Astrocyte (in vitro differentiated cells and primary cell): ENCODE results near the gene PPP1R12B. TPM values are rescaled to one million over a fixed set of nuclear protein-coding genes. Genes with fewer than 3 reads are reported as not detected.
"Not testable (repeated sequence)": the region's sequence is repeated elsewhere in the genome, so short reads cannot be mapped to it uniquely, and the experiment has no call there.

Experiments
- DNase-seq: peaks from one replicate; pipeline ENCODE4 v3.0.0-alpha.2; 2010; ENCODE audit warnings: low read depth
- FAIRE-seq: peaks from 2 replicates; lab custom pipeline; 2011; peaks lifted over from hg19 to GRCh38; lab: Jason Lieb, UNC
- H2AFZ ChIP-seq: 2 replicates; pipeline ENCODE4 v1.6.0; 2012; ENCODE audit warnings: low read depth, low read length, inconsistent platforms
- H3K27ac ChIP-seq: 2 replicates; pipeline ENCODE4 v1.5.1; 2011; ENCODE audit warnings: low read depth, low read length, inconsistent platforms
- H3K27me3 ChIP-seq: 2 replicates; pipeline ENCODE4 v1.6.0; 2011; ENCODE audit warnings: low read length, inconsistent platforms; ENCODE audit not compliant: insufficient read depth
- H3K36me3 ChIP-seq: 2 replicates; pipeline ENCODE4 v1.5.1; 2011; ENCODE audit warnings: low read length, inconsistent platforms; ENCODE audit not compliant: insufficient read depth
- H3K4me1 ChIP-seq: 2 replicates; pipeline ENCODE4 v1.5.1; 2011; ENCODE audit warnings: low read length, inconsistent platforms; ENCODE audit not compliant: insufficient read depth
- H3K4me2 ChIP-seq: 2 replicates; pipeline ENCODE4 v1.6.0; 2012; ENCODE audit warnings: low read length, inconsistent platforms
- H3K4me3 ChIP-seq: 2 replicates; pipeline ENCODE4 v1.5.1; 2011; ENCODE audit warnings: low read depth, mild to moderate bottlenecking, low read length, inconsistent platforms; ENCODE audit not compliant: insufficient read depth
- H3K79me2 ChIP-seq: 2 replicates; pipeline ENCODE4 v1.6.0; 2012; ENCODE audit warnings: mild to moderate bottlenecking, low read length, inconsistent platforms; ENCODE audit not compliant: insufficient read depth
- H3K9ac ChIP-seq: 2 replicates; pipeline ENCODE4 v1.6.0; 2012; ENCODE audit warnings: mild to moderate bottlenecking, low read length, inconsistent platforms
- H3K9me3 ChIP-seq: 2 replicates; pipeline ENCODE4 v1.5.1; 2012; ENCODE audit warnings: low read depth, mild to moderate bottlenecking, low read length, inconsistent platforms; ENCODE audit not compliant: insufficient read depth
- H4K20me1 ChIP-seq: 2 replicates; pipeline ENCODE4 v1.6.0; 2012; ENCODE audit warnings: low read length, inconsistent platforms; ENCODE audit not compliant: insufficient read depth
- H3K27ac Mint-ChIP-seq: one replicate; pipeline ENCODE4 v1.8.0; 2021; ENCODE audit warnings: mild to moderate bottlenecking, mixed read lengths; ENCODE audit not compliant: unreplicated experiment
- H3K27me3 Mint-ChIP-seq: one replicate; pipeline ENCODE4 v1.8.0; 2021; ENCODE audit warnings: low read depth, mixed read lengths; ENCODE audit not compliant: unreplicated experiment
- H3K36me3 Mint-ChIP-seq: one replicate; pipeline ENCODE4 v1.8.0; 2021; ENCODE audit warnings: low read depth, mixed read lengths; ENCODE audit not compliant: unreplicated experiment
- H3K4me1 Mint-ChIP-seq: one replicate; pipeline ENCODE4 v1.8.0; 2021; ENCODE audit warnings: low read depth, mixed read lengths; ENCODE audit not compliant: unreplicated experiment
- H3K4me3 Mint-ChIP-seq: one replicate; pipeline ENCODE4 v1.8.0; 2021; ENCODE audit warnings: mild to moderate bottlenecking, moderate library complexity, mixed read lengths; ENCODE audit not compliant: unreplicated experiment
- H3K9me3 Mint-ChIP-seq: one replicate; pipeline ENCODE4 v1.8.0; 2021; ENCODE audit warnings: mild to moderate bottlenecking, mixed read lengths; ENCODE audit not compliant: unreplicated experiment
- EZH2 ChIP-seq: IDR thresholded peaks from 2 replicates; pipeline ENCODE4 v1.6.1; 2012; ENCODE audit warnings: mild to moderate bottlenecking, low read length, inconsistent platforms; ENCODE audit not compliant: insufficient read depth
- total RNA-seq: library from RNA; stranded (reverse); gene quantifications from 2 replicates; pipeline ENCODE4 v1.2.1, GENCODE V29; 2021
- TF ChIP-seq, protein P1 (sequence below): IDR thresholded peaks from 2 replicates; pipeline ENCODE4 v1.5.1; 2011; ENCODE audit warnings: low read depth, mild to moderate bottlenecking, inconsistent platforms, low read length, moderate library complexity; ENCODE audit not compliant: insufficient read depth

PPP1R12B gene
- total RNA-seq, 1 donor from 2014 or later, result 12.2 TPM

- H3K9me3 ChIP-seq, H3K27ac Mint-ChIP-seq, H3K27me3 ChIP-seq, H4K20me1 ChIP-seq, H3K9ac ChIP-seq, H3K9me3 Mint-ChIP-seq, DNase-seq, H3K4me2 ChIP-seq, FAIRE-seq, H3K79me2 ChIP-seq, H3K4me1 ChIP-seq, H2AFZ ChIP-seq, H3K36me3 Mint-ChIP-seq, H3K4me3 Mint-ChIP-seq, H3K36me3 ChIP-seq, H3K27me3 Mint-ChIP-seq, H3K4me3 ChIP-seq, H3K27ac ChIP-seq: not testable (repeated sequence)
- peaks cover 11% of the 10 kb centered on the region for H3K4me1 Mint-ChIP-seq
Measured at GRCh38 chr1:202528096-202528722, 179.7 kb downstream of the PPP1R12B start.

DNA sequence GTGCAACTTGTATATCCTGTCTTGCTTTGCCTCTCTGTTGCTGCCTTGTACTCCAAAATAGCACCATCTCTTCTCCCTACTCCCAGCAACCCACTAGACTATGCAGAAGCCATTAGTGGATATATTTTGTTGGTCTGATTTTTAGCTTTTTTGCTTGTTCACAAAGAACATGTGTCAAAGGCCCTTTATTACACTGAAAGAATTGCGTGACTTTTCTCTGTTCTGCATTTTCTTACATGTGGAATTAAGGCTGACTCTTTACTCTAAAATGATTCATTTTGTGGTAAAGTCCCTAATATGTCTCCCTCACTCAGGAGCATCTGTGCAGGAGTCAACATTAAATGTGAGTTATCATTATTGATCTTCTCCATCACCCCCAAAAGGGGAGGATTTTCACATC is 182.2 kb downstream of the PPP1R12B start:
- not testable (repeated sequence) for H3K9ac ChIP-seq, H3K4me2 ChIP-seq, H3K4me3 ChIP-seq, H3K27ac Mint-ChIP-seq, H3K9me3 ChIP-seq, H3K4me1 ChIP-seq, H3K4me3 Mint-ChIP-seq, DNase-seq, H2AFZ ChIP-seq, H3K36me3 Mint-ChIP-seq, H3K36me3 ChIP-seq, H3K9me3 Mint-ChIP-seq, H4K20me1 ChIP-seq, H3K79me2 ChIP-seq, H3K27me3 Mint-ChIP-seq, H3K27ac ChIP-seq, FAIRE-seq, H3K27me3 ChIP-seq
- H3K4me1 Mint-ChIP-seq, result peaks cover 11% of the 10 kb centered on the region

- no peaks in the 10 kb centered on the region for H3K27me3 Mint-ChIP-seq
- no peak overlapping the region for H3K27ac ChIP-seq
- DNase-seq, result no peak
Measured at GRCh38 chr1:202531472-202531811, 182.9 kb downstream of the PPP1R12B start.

GRCh38 chr1:202531812-202532616 is 183.5 kb downstream of the PPP1R12B start:
- H3K79me2 ChIP-seq, H3K27me3 ChIP-seq, H3K36me3 ChIP-seq, H2AFZ ChIP-seq, H3K9ac ChIP-seq, H3K36me3 Mint-ChIP-seq, H3K4me3 Mint-ChIP-seq, H3K4me3 ChIP-seq, H4K20me1 ChIP-seq, FAIRE-seq, H3K27me3 Mint-ChIP-seq, H3K9me3 Mint-ChIP-seq, H3K27ac ChIP-seq, H3K4me2 ChIP-seq, H3K4me1 ChIP-seq, H3K9me3 ChIP-seq: not testable (repeated sequence)
- Mint-ChIP-seq H3K27ac (peak overlapping the region; percentile 53), H3K4me1 (peaks cover 11% of the 10 kb centered on the region)
- peak; percentile 51 for DNase-seq

More at GRCh38 chr1:202531472-202531811, 182.9 kb downstream of the PPP1R12B start:
- no peaks in the 10 kb centered on the region for H3K4me1 ChIP-seq
- H3K79me2 ChIP-seq, result no peaks in the 10 kb centered on the region
- no peak overlapping the region for H3K4me2 ChIP-seq
- no peak for FAIRE-seq
- H3K36me3 Mint-ChIP-seq, result no peaks in the 10 kb centered on the region
- peaks cover 11% of the 10 kb centered on the region for H3K4me1 Mint-ChIP-seq
- no peak overlapping the region for H3K4me3 ChIP-seq
- TF ChIP-seq, protein P1, sequence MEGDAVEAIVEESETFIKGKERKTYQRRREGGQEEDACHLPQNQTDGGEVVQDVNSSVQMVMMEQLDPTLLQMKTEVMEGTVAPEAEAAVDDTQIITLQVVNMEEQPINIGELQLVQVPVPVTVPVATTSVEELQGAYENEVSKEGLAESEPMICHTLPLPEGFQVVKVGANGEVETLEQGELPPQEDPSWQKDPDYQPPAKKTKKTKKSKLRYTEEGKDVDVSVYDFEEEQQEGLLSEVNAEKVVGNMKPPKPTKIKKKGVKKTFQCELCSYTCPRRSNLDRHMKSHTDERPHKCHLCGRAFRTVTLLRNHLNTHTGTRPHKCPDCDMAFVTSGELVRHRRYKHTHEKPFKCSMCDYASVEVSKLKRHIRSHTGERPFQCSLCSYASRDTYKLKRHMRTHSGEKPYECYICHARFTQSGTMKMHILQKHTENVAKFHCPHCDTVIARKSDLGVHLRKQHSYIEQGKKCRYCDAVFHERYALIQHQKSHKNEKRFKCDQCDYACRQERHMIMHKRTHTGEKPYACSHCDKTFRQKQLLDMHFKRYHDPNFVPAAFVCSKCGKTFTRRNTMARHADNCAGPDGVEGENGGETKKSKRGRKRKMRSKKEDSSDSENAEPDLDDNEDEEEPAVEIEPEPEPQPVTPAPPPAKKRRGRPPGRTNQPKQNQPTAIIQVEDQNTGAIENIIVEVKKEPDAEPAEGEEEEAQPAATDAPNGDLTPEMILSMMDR, result no peak
- no peak for TF ChIP-seq EZH2
- H3K9me3 ChIP-seq, result no peaks in the 10 kb centered on the region
- H3K27me3 ChIP-seq, result no peaks in the 10 kb centered on the region
- no peaks in the 10 kb centered on the region for H3K36me3 ChIP-seq
- no peaks in the 10 kb centered on the region for H3K9me3 Mint-ChIP-seq
- no peak overlapping the region for H3K27ac Mint-ChIP-seq
- no peak overlapping the region for H3K4me3 Mint-ChIP-seq
- no peaks in the 10 kb centered on the region for H4K20me1 ChIP-seq
- H2AFZ ChIP-seq, result no peak overlapping the region
- no peak overlapping the region for H3K9ac ChIP-seq

GRCh38 chr1:202539166-202539574 is 190.7 kb downstream of the PPP1R12B start:
- not testable (repeated sequence) for H3K4me3 Mint-ChIP-seq, H3K27me3 Mint-ChIP-seq, H4K20me1 ChIP-seq, H3K36me3 Mint-ChIP-seq, H3K27me3 ChIP-seq, FAIRE-seq, H3K27ac ChIP-seq, H3K36me3 ChIP-seq, H2AFZ ChIP-seq, H3K9me3 Mint-ChIP-seq, H3K79me2 ChIP-seq, H3K9me3 ChIP-seq
- DNase-seq, result peak; percentile 76
- Histone ChIP-seq H3K4me3 (peak overlapping the region; percentile 16), H3K9ac (peak overlapping the region; percentile 39), H3K4me2 (peak overlapping the region; percentile 76), H3K4me1 (peaks cover 12% of the 10 kb centered on the region)
- Mint-ChIP-seq H3K4me1 (peaks cover 21% of the 10 kb centered on the region), H3K27ac (peak overlapping the region; percentile 84)
